HL-60 (cell line): ENCODE measurements around the gene PPP1R11.

Experiments
- CTCF ChIP-seq: IDR thresholded peaks from one replicate; pipeline ENCODE4 v1.5.1; 2011; ENCODE audit warnings: low read length, control low read depth, inconsistent platforms; ENCODE audit not compliant: insufficient read depth
- POLR2AphosphoS5 ChIP-seq: IDR thresholded peaks from 2 replicates; pipeline ENCODE4 v1.6.1; 2012; ENCODE audit warnings: low read depth

- TF ChIP-seq CTCF (no peak), POLR2AphosphoS5 (no peak)
These were observed 3.7 kb upstream of the PPP1R11 start for GRCh38 chr6:30063315-30063714.
